GM19240 (cell line): ENCODE data around the gene PRKAR2A.
"Not testable (repeated sequence)": the region's sequence is repeated elsewhere in the genome, so short reads cannot be mapped to it uniquely, and the experiment has no call there.

ENCODE experiments used
- DNase-seq: peaks from one replicate; pipeline ENCODE4 v3.0.0; 2011; ENCODE audit warnings: low spot score; ENCODE audit not compliant: insufficient read length

PRKAR2A gene

DNA sequence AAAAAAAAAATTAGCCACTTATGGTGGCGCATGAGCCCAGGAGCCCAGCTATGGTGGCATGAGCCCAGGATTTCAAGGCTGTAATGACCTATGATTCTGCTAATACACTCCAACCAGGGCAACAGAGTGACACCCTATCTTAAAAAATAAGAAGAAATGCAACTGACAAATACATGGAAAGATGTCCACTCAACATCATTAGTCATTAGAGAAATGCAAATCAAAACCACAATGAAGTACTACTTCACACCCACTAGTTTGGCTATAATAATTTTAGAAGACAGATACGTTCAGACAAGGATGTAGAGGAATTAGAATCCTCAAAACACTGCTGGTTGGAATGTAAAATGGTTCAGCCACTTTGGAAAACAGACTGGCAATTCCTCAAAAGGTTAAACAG lies 10.5 kb downstream of the PRKAR2A start:
- no peak for DNase-seq

DNA sequence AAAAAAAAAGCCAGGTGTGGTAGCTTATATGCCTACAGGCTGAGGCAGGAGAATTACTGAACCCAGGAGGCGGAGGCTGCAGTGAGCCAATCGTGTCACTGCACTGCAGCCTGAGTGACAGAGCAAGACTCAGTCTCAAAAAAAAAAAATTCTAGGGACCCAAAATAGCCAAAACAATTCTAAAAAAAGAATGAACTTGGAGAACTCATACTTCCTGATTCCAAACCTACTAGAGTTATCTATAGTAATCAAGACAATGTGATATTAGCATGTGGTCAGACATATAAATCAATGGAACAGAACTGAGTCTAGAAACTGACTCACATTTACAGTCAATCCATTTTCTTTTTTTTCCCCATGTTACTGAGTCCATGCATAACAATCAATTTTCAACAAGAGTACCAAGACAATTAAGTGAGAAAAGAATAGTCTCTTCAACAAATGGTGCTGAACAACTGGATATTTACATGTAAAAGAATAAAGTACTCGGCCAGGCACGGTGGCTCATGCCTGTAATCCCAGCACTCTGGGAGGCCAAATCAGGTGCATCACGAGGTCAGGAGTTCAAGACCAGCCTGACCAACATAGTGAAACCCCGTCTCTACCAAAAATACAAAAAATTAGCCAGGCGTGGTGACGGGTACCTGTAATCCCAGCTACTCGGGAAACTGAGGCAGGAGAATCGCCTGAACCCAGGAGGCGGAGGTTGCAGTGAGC lies 11.9 kb downstream of the PRKAR2A start:
- no peak for DNase-seq

DNA sequence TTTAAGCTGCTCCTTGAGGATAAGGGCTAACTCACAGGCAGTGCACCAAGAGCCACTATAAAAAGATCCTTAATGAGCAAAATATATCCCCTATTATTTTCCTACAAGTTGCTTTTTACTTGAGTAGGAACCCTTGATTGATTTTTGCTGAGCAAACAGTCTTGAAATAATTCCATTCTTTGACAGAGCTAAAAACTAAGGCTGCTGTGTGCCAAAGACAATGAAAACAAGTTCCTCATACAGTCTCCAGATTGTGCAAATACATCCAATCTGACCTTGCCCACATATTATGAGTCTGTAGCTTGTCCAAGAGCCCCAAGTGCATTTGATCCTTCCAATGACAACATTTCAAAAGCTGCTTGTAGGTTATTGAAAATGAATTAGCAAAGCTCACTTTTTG lies 15.0 kb downstream of the PRKAR2A start:
- no peak for DNase-seq

DNA sequence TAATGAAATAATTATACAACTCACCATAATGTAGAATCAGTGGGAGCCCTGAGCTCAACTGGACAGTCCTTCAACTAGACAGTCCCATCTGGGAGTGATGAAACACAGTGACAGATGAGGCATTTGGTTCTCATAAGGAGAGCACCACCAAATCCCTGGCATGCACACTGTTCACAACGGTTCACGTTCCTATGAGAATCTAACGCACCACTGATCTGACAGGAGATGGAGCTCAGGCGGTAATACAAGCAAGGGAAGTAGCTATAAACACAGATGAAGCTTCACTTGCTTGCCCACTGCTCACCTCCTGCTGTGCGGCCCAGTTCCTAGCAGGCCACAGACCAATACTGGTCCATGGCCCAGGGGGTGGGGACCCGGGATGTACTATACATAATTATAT lies 17.0 kb downstream of the PRKAR2A start:
- no peak for DNase-seq

DNA sequence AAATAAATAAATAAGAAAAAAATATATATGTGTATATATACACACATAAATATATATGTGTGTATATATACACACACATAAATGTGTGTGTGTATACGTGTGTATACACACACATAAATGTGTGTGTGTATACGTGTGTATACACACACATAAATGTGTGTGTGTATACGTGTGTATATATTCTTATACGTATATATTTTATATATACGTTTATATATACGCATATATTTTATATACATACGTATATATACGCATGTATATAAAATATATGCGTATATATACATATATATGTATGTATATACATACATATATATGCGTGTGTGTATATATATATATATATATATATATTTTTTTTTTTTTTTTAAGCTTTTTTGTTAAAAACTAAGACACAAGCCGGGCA lies 18.1 kb downstream of the PRKAR2A start:
- not testable (repeated sequence) for DNase-seq

DNA sequence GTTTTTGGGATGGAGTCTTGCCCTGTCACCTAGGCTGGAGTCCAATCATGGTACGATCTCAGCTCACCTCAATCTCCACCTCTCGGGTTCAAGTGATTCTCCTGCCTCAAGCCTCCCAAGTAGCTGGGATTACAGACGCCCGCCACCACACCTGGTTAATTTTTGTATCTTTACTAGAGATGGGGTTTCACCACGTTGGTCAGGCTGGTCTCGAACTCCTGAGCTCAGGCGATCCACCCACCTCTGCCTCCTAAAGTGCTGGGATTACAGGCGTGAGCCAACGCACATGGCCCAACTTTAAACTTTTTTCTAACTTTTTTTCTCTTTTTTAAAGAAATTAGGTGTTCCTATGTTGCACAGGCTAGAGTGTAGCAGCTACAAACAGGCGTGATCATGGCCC lies 19.8 kb downstream of the PRKAR2A start:
- DNase-seq = not testable (repeated sequence)

DNA sequence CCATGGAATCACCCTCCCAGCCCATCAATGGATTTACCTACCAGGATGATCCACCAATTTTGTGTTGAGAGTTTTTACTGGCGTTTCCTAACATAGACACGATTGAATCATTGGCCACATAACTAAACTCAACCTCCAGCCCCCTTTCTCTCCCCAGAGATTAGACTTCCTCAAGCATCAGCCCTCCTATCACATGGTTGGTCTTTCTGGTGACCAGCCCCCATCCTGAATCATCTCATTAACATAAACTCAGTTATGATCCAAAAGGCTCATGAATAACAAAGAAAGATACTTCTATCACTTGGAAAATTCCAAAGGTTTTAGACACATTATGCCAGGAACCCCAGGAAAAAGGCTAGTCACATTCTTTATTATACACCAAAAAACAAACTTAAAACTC lies 21.2 kb downstream of the PRKAR2A start:
- DNase-seq = no peak

DNA sequence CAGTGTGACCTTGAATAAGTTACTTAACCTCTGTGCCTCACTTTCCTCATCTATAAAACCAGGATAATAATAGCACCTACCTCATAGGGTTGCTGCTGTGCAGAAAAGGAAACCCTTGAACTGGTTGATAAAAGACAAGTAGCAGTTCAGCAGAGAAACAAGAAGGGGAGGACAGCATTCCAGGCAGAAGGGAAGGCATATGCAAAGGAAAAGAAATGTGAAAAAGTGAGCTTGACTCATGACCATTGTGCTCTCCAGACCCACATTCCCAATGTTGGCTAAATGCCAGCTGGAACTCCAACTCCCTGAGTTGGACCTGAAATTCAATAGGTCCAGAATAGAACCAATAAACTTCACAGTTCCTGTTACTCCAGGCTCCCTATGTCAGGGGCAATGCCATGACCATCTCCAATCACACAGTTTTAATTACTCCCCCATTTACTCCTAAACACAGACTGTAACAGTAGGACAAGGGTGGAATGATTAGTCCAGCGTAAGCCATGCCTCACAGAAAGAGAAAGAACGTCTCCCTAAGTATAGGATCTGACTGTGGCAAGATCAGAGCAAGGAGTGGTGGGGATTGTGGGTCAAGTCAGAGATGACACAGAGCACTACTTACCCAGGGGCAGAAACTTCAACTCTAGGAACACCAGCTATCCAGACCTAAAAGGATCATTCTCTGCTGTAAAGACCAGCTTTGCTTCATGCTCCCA lies 26.9 kb downstream of the PRKAR2A start:
- DNase-seq = no peak

DNA sequence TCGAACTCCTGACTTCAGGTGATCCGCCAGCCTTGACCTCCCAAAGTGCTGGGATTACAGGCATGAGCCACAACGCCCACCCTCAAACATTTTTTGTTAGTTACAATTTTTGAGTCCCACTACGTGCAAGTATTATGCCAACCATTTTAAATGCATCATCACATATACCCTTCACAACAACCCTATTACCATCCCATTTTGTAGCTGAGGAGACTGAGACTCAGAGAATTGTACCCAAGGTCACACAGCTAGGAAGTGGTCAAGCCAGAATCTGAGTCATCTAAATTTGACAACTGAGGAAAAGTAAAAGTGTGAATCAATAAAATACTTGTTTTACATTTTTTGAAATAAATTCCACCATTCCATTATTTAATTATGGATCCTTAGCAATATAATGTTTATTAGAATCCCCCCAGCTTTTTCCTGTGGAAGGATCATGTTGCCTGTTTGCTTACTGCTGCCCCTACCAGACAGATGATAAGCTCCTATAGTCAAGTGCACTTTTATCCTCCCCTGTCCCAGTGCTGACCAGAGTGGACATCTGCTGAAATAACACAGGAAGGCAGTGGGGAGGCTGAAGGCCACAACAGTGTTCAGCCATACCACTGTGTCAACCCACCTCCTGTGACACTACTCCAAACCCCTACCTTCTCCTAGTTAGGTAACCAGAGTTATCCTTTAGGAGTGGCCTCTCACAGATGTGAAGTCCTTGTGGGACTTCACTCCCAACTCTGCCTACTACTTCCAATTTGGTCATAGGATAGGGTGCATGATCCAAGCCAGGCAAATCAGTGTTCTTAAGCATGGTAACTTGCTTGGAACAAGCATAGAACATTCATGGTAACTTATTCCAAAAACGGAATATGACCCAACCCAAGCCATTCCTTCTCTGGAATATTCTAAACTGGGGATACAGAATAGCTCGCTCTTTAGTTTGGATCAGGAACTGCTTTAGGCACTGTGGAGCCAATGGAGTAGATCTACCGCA lies 28.1 kb downstream of the PRKAR2A start:
- no peak for DNase-seq

DNA sequence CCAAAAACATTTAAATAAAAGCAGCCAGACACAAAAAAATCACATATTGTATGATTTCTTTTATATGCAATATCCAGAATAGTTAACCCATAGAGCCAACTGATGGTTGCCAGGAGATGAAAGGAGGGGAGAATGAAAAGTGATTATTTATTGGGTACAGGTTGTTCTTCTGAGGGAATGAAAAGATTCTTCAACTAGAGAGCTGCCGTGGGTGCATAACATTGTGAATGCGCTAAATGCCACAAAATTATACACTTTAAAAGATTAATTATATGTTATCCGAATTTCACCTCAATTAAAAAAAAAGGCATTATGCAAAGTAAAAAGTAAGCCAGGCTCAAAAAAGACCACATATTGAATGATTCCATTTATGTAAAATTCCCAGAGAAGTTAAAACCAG lies 36.1 kb downstream of the PRKAR2A start:
- DNase-seq = no peak

DNA sequence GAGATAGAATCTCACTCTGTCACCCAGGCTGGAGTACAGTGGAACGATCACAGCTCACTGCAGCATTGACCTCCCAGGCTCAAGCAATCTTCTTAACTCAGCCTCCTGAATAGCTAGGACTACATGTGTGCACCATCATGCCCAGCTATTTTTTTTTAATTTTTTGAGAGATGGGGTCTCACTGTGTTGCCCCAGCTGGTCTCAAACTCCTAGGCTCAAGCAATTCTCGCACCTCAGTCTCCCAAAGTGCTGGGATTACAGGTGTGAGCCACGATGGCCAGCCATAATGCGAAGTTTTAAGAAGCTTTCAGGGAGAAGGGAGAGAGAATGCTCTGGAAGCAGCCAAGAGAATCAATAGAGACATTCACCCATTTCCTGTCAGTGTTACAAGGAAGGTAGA lies 42.7 kb downstream of the PRKAR2A start:
- DNase-seq = no peak

DNA sequence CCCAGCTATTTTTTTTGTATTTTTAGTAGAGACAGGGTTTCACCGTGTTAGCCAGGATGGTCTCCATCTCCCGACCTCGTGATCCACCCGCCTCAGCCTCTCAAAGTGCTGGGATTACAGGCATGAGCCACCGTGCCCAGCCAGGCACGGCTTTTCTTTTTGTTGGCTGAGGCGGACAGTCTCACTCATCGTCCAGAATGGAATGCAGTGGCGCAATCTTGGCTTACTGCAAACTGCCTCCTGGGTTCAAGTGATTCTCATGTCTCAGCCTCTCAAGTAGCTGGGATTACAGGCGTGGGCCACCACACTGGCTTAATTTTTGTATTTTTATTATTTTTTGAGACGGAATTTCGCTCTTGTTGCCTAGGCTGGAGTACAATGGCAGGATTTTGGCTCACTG lies 46.8 kb downstream of the PRKAR2A start:
- not testable (repeated sequence) for DNase-seq

DNA sequence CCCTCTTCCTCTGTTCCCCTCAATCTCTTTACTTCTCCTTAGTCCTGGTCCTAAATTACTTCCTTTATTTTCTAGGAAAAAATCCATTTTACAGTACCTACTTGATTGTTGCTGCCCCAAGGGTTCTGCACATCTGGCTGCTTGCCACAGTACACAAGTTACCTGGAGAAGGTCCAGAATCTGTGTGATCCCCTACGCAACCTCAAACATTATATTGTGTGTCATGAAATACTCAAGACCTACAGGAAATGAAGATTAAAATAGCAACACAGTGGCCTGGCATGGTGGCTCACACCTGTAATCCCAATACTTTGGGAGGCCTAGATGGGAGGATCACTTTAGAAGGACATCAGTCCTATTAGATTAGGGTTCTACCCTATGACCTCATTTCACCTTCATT lies 48.7 kb downstream of the PRKAR2A start:
- DNase-seq = no peak

DNA sequence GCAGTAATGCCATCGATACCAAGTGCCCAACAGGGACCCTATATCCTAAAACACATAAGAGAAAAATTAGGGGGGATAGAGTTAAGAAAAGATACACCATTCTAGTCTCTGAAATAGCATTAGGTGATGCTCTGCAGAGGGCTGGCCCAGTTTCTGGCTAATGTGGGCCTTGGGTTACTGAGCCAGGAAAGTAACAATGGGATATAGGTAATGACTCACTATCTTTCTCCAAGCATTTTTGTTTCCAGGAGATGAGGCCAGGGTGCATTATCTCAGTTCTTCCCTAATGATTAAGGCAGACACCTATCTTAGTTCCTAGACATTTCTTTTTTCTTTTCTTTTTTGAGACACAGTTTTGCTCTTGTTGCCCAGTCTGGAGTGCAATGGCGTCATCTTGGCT lies 50.0 kb downstream of the PRKAR2A start:
- no peak for DNase-seq

DNA sequence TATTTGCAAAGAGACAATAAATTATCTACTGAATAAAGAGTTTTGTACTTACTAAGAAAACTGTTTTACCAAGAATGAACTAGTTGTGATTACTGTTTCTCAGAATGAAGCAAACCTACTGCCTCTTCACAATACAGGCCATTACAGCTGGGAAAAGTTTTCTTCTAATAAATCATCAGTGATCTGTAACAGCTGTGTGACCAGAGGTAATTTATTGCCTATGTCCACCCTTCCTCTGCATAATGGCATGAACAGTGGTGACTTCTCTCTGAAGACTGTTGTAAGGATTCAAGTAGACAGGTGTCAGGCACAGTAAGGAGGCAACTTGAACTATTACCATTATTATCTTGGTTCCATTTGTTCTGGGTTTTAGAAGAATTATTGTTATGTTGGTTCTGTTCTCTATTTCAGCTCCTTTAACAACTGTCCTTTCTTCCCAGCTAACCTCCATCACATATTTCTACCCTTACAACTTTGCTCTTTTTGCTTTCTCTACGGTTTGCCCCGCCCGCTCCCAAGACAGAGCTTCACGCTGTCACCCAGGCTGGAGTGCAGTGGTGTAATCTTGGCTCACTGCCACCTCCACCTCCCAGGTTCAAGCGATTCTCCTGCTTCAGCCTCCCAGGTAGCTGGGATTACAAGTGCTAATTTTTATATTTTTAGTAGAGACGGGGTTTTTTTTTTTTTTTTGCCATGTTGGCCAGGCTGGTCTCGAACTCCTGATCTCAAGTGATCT lies 51.5 kb downstream of the PRKAR2A start:
- no peak for DNase-seq

DNA sequence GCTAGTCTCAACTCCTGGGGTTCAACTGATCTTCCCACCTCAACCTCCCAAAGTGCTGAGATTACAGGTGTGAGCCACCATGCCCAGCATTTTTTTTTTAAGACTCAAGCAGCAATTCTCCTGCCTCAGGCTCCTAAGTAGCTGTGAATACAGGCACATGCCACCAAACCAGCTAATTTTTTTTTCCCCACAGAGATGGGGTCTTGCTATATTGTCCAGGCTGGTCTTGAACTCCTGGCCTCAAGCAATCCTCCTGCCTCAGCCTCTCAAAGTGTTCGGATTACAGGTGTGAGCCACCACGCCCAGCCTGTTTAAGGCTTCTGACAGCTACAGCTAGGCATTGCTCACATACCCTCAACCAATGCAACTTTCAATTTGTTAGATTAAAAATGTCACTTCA lies 54.2 kb downstream of the PRKAR2A start:
- not testable (repeated sequence) for DNase-seq

DNA sequence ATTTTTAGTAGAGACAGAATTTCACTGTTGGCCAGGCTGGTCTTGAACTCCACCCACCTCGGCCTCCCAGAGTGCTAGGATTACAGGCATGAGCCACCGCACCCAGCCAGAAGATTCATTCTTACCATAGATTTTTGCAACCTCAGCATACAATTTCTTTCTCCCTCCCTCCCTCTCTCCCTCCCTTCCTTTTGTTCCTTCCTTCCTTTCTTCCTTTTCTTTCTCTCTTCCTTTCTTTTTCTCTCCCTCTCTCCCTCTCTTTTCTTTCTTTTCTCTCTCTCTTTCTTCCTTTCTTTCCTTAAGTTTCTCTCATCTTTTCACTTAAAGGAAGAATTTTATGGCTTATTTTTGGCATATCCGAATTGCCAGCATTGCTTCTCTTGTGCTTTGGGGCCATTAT lies 58.0 kb downstream of the PRKAR2A start:
- no peak for DNase-seq

DNA sequence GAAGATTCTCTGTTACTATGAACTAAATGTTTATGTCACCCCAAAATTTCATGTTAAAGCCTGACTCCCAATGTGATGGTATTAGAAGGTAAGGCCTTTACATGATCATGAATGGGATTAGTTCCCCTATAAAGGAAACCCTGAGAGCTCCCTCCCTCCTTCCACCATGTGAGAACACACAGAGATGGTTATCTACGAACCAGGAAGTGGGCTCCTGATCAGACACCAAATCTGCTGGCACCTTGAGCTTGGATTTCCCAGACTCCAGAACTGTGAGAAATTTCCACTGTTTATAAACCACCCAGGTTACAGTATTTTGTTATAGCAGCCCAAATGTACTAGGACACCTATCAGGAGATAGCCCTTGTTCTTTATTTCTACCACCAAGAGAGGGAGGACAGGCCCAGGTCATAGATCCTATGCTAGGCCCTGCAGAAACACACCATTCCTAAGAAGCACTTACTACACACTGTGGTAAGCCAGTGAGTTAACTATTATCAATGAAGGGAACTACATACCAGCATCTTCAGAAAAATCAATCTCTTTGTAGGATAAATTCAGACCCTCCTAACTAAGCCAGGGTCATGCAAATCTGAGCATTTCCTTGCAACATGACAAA lies 59.0 kb downstream of the PRKAR2A start:
- no peak for DNase-seq

DNA sequence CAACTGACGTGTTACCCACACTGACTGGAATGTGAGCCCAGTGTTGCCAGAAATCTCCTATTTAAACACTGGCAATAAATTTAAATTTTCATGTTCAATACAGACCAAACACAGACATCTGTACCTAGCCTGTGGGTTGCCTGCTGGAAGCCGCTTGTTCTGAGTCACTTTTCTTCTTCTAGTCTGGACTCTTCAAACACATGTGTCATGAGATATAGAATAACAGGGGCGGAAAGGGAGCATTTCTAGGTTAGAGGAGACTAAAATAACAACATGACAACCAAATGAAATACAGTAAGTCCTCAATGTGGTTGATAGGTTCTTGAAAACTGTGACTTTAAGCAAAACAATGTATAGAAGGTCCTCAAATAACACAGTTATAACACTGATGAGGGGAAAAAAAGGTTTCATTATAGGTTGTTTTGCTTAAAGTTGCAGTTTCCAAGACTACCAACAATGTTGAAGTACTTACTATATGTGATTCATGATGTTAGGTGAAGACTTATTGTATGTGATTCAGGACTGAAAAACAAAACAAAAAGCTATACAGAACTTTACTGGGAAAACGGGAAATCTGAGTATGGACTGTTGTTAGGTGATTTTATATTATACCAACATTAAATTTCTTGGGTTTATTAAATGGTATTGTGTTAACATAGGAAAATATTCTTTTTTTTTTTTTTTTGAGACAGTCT lies 63.1 kb downstream of the PRKAR2A start:
- DNase-seq = no peak

DNA sequence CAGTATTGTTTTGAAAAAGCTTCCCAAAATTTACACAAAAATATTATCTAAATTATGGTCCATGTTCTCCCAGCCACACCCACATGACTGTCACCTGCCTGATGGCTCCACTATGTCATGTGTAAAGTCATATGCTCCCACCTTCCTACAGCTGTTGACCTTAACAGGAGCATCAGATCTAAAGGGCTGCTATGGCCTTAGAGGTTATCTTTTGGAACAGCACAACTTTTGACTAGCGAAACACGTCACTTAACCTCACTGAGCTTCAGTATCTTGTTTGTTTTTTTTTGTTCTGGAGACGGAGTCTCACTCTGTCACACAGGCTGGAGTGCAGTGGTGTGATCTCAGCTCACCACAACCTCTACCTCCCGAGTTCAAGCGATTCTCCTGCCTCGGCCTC lies 64.4 kb downstream of the PRKAR2A start:
- DNase-seq = no peak
